ENCODE data around the gene SPRR2D. TPM values are rescaled to one million over a fixed set of nuclear protein-coding genes. Genes with fewer than 3 reads are reported as not detected.

The SPRR2D gene
- total and polyA plus RNA-seq, 10 of the 15 experiments (the other 5 are each of a cell fraction or from before 2014, with no cell fraction given) = 0.44 TPM; not detected in 9

- no peak for ATAC-seq
- no peaks in the 10 kb centered on the region for H3K36me3 ChIP-seq (ENCODE audit: control insufficient read depth in 2 of 2, insufficient read depth in 2 of 2, low read length in 1 of 2)
- H3K4me2 ChIP-seq (ENCODE audit: control insufficient read depth, insufficient read depth) = no peak overlapping the region
- WGBS (ENCODE audit: insufficient coverage, insufficient replicate concordance, low lambda C conversion rate, missing lambda C conversion rate) = 23% methylated on average over 6 of the region's 6 CpGs
- H3K4me1 ChIP-seq (ENCODE audit: control insufficient read depth, insufficient read depth, low read length) = no peaks in the 10 kb centered on the region; the same call in 1 of the 2 replicates
- CTCF ChIA-PET = interaction anchor here (0.9 to 1.3 kb wide), 3 partner anchors 8 to 134 kb away, joined by 3 read pairs; no protein-coding TSS in a partner anchor
- intact Hi-C loops (cut with micrococcal nuclease; ENCODE audit: unreplicated experiment) (no loop called here), in situ Hi-C loops (cut with MboI) (no loop called here)
- no peaks in the 10 kb centered on the region for H3K27me3 ChIP-seq (replicated peaks in 1 of 2; ENCODE audit: control insufficient read depth in 2 of 2, insufficient read depth in 2 of 2, low read length in 1 of 2)
- no peaks in the 10 kb centered on the region for H3K9me3 ChIP-seq (replicated peaks; ENCODE audit: control insufficient read depth, insufficient read depth, low read length)
- DNase-seq (ENCODE audit: low read depth, low spot score) = no peak
- TF ChIP-seq KAT2A (conservative IDR thresholded peaks at IDR 0.05; ENCODE audit: control insufficient read depth, low read depth, low read length) = no peak
- TF ChIP-seq SUPT20H (IDR thresholded peaks at IDR 0.05; ENCODE audit: borderline replicate concordance, control insufficient read depth, low read depth, low read length) = no peak
- TF ChIP-seq NKRF (conservative IDR thresholded peaks at IDR 0.05) = no peak
- TF ChIP-seq ETV6 (conservative IDR thresholded peaks at IDR 0.05 in 1 of 2, IDR thresholded peaks at IDR 0.05 in 1 of 2; ENCODE audit: borderline replicate concordance in 1 of 2, low read depth in 1 of 2) = no peak
- TF ChIP-seq USF2 (IDR thresholded peaks at IDR 0.05; ENCODE audit: borderline replicate concordance, low read depth, low read length) = no peak
- no peak for TF ChIP-seq RB1 (IDR thresholded peaks at IDR 0.05; ENCODE audit: borderline replicate concordance)
- no peak for TF ChIP-seq STAT3 (IDR thresholded peaks at IDR 0.05; ENCODE audit: low read depth, low read length)
- no peak for TF ChIP-seq PAX8 (IDR thresholded peaks at IDR 0.05)
- no peak overlapping the region for H2AFZ ChIP-seq (ENCODE audit: control insufficient read depth, low read depth, low read length)
- H4K20me1 ChIP-seq (ENCODE audit: control insufficient read depth, insufficient read depth) = no peaks in the 10 kb centered on the region
- RAD21 ChIA-PET (ENCODE audit: unreplicated experiment) = interaction anchor here (0.7 kb wide), 1 partner anchor 96 kb away, joined by 4 read pairs; no protein-coding TSS in a partner anchor
- FAIRE-seq = no peak
- H3K4me3 ChIP-seq = no peak overlapping the region
- H3K27ac ChIP-seq (ENCODE audit: control insufficient read depth, insufficient read depth) = no peak overlapping the region
- POLR2A ChIA-PET = no interaction called here
- no peaks in the 10 kb centered on the region for H3K79me2 ChIP-seq (ENCODE audit: control insufficient read depth, insufficient read depth, low read length)
- H3K9ac ChIP-seq (ENCODE audit: control insufficient read depth, insufficient read depth, low read length) = no peak overlapping the region
- SMC1A ChIA-PET (ENCODE audit: uncharacterized antibody, unreplicated experiment) = interaction anchor here (0.8 kb wide), 1 partner anchor 9 kb away, joined by 4 read pairs; no protein-coding TSS in a partner anchor
- no TSS peak for BruUV-seq (replicated peaks)
These were observed 18.2 kb upstream of the SPRR2D start for GRCh38 chr1:153058826-153059784.
